HG02973 (cell line): ENCODE results near the gene CARD9.
"Not testable (repeated sequence)": the region's sequence is repeated elsewhere in the genome, so short reads cannot be mapped to it uniquely, and the experiment has no call there.

Experiments used
- ATAC-seq: cut with Tn5 transposase; IDR thresholded peaks from one replicate; pipeline ENCODE4 v1.9.1; 2021; ENCODE audit warnings: moderate library complexity; ENCODE audit not compliant: unreplicated experiment

The CARD9 gene

GRCh38 chr9:136326061-136326760 lies 47.3 kb downstream of the CARD9 start:
- no peak for ATAC-seq

- no peak for ATAC-seq
Observed at GRCh38 chr9:136325358-136325757, 48.1 kb downstream of the CARD9 start.

DNA sequence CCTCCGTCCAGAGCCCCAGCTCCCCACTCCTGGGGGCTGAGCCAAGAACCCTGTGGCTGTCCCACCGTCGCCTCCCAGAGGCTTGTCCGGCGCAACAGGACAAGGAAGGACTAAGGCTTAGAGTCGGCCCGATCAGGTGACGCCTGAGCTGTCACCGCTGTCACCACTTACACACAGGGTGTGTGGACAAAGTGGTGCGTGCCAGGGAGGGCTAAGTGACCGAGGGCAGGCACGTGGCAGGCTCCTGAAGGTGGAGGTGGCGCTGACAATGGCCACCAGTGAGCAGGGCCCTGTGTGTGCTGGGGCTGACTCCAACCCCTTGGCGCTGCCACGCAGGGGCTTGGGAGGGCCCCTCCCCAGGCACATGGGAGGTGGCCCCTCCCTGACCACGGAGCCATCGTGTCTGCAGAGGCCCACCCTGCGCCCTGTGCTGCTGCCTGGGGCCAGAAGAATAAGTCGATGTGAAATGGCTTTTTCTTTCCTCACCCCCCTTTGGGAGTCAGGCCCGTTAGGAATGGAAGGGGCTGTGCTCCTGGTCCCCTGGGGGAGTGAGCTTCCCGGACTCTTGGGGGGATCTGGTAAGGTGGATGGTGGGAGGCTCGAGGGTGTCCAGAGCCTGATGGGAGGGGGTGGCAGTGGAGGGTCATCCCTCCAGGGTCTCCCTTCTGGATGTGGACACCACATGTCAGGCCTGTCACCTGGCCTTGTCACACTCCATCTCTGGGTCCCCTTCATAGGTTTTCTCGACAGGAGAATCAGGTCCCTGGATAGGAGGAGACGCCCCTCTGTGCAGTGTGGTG lies 48.8 kb downstream of the CARD9 start:
- ATAC-seq, result no peak

- ATAC-seq, result no peak
Observed at GRCh38 chr9:136323371-136323789, 50.1 kb downstream of the CARD9 start.

- ATAC-seq, result no peak
Observed at GRCh38 chr9:136322756-136323330, 50.6 kb downstream of the CARD9 start.

- no peak for ATAC-seq
Observed at GRCh38 chr9:136321561-136321960, 51.9 kb downstream of the CARD9 start.

DNA sequence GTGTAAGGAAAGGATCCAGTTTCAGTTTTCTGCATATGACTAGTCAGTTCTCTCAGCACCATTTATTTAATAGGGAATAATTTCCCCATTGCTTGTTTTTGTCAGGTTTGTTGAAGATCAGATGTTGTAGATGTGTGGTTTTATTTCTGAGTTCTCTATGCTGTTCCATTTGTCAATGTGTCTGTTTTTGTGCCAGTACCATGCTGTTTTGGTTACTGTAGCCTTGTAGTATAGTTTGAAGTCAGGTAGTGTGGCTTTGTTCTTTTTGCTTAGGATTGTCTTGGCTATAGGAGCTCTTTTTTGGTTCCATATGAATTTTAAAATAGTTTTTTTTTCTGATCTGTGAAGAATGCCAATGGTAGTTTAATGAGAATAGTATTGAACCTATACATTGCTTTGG lies 52.5 kb downstream of the CARD9 start:
- not testable (repeated sequence) for ATAC-seq

GRCh38 chr9:136319955-136320354 lies 53.5 kb downstream of the CARD9 start:
- not testable (repeated sequence) for ATAC-seq

- ATAC-seq, result not testable (repeated sequence)
Observed at GRCh38 chr9:136319244-136319643, 54.2 kb downstream of the CARD9 start.

- ATAC-seq, result no peak
Observed at GRCh38 chr9:136318776-136319241, 54.7 kb downstream of the CARD9 start.

DNA sequence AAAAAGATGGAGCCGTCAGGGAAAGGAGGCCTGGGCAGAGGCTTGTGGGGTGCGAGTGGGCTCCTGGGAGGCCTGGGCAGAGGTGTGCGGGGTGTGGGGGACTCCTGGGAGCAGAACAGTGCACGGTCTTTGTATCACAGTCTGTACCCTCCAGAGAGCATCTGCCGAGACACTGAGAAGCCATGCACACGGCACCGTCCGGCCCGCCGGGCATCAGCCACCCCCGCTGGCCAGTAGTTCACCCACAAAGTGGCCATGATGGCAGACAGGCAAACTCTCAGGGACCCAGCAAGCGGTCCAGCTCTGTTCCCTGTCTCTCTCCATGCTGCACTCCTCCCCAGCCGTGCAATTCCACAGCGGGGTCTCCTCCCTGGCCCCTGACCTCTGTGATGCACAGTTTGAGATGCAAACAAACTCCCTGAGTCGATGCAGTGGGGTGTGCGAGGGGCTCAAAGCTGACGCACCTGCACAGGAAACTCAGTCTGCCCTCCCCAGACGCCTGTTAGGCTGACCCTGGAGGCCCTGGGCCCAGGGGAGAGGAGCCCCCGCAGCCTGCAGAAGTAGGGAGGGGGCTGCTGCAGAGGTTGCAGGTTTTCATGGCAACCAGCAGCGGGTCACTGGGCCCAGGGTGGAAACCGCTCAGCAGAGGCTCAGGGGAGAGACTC lies 55.2 kb downstream of the CARD9 start:
- ATAC-seq, result no peak

- no peak for ATAC-seq
Observed at GRCh38 chr9:136317695-136318094, 55.8 kb downstream of the CARD9 start.

GRCh38 chr9:136316896-136317676 lies 56.4 kb downstream of the CARD9 start:
- ATAC-seq, result no peak

GRCh38 chr9:136316271-136316751 lies 57.2 kb downstream of the CARD9 start:
- ATAC-seq, result no peak

- ATAC-seq, result no peak
Observed at GRCh38 chr9:136314944-136315343, 58.5 kb downstream of the CARD9 start.

- ATAC-seq, result no peak
Observed at GRCh38 chr9:136314056-136314416, 59.4 kb downstream of the CARD9 start.
